Subcutaneous abdominal adipose tissue (tissue), 5 donors: ENCODE results near the gene FBXL4.

Source experiments
- H3K27ac ChIP-seq: one replicate; pipeline ENCODE4 v1.7.0; 2013; ENCODE audit warnings: low read depth, mild to moderate bottlenecking, inconsistent platforms, low read length, moderate library complexity
- H3K27me3 ChIP-seq, 5 donors: one replicate each; pipeline ENCODE4 v1.7.0; 2013; ENCODE audit warnings: low read length in 5 of 5, inconsistent platforms in 1 of 5; ENCODE audit not compliant: control insufficient read depth in 5 of 5, insufficient read depth in 4 of 5
- H3K36me3 ChIP-seq, 5 donors: one replicate each; pipeline ENCODE4 v1.7.0; 2013; ENCODE audit warnings: low read length in 5 of 5; ENCODE audit not compliant: control insufficient read depth in 5 of 5, insufficient read depth in 5 of 5
- H3K4me1 ChIP-seq, 5 donors: one replicate each; pipeline ENCODE4 v1.7.0; 2013; ENCODE audit warnings: low read length in 5 of 5, mild to moderate bottlenecking in 3 of 5, moderate library complexity in 1 of 5; ENCODE audit not compliant: control insufficient read depth in 5 of 5, insufficient read depth in 5 of 5
- H3K4me3 ChIP-seq, 5 donors: one replicate each; pipeline ENCODE4 v1.7.0; 2013; ENCODE audit warnings: low read length in 5 of 5, low read depth in 1 of 5
- H3K9ac ChIP-seq, 5 donors: one replicate each; pipeline ENCODE4 v1.7.0; 2013; ENCODE audit warnings: low read length in 5 of 5, mild to moderate bottlenecking in 4 of 5, moderate library complexity in 3 of 5
- H3K9me3 ChIP-seq, 5 donors: one replicate each; pipeline ENCODE4 v1.7.0; 2013; ENCODE audit warnings: low read length in 5 of 5; ENCODE audit not compliant: control insufficient read depth in 5 of 5
- donor health status: healthy.
- donor health status: healthy.
- donor health status: healthy.
- donor health status: healthy.
- donor health status: healthy.

Gene FBXL4

DNA sequence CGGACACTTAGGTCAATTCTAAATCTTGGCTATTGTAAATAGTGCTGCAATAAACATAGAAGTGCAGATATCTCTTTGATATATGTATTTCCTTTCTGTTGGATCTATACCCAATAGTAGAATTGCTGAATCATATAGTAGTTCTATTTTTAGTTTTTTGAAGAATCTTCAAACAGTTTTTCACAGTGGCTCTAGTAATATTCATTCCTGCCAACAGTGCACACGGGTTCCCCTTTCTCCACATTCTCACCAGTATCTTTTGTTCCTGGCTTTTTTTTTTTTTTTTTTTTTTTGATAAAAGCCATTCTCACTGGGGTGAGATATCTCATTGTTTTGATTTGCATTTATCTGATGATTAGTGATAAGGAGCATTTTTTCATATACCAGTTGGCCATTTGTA, 1.8 kb upstream of the FBXL4 start:
- Histone ChIP-seq H3K36me3 (no peaks in the 10 kb centered on the region), H3K4me3 (no peak overlapping the region), H3K27me3 (no peaks in the 10 kb centered on the region), H3K4me1 (peaks cover 2 to 32% (median 20%) of the 10 kb centered on the region in 5 donors), H3K9me3 (no peaks in the 10 kb centered on the region), H3K9ac (no peak overlapping the region), H3K27ac (no peak overlapping the region)

DNA sequence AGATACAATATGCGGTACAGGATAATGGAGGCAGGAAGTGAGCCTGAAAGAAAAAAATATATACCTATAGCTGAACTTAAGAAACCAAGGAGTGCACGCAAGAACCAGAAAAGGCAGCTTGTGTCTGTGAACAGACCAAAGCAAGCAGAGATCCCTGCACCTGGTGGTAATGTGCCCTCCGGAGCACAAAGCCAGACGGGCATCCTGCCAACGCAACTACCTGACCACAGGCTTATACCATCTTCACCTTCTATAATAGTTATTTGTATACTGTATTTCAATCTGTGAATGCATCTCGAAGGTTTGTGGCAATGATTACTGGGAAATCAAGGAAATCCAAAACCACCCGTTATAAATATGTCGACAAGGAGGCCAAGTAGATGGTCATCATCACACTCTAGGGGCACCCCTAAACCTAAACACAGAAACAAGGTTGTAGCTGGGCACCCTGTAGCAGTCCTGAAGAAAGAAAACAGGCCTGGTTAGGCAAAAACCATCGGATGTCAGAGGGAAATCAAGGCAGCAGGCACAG, 801 bp downstream of the FBXL4 start:
- H3K9me3 ChIP-seq = no peaks in the 10 kb centered on the region
- H3K4me3 ChIP-seq = peak overlapping the region; percentile 84 to 94 (median 92)
- H3K36me3 ChIP-seq = no peaks in the 10 kb centered on the region
- H3K4me1 ChIP-seq = peaks cover 2 to 33% (median 20%) of the 10 kb centered on the region in 5 donors
- no peaks in the 10 kb centered on the region for H3K27me3 ChIP-seq
- peak overlapping the region; percentile 51 for H3K27ac ChIP-seq
- H3K9ac ChIP-seq = peak overlapping the region; percentile 65 to 96 (median 90)

DNA sequence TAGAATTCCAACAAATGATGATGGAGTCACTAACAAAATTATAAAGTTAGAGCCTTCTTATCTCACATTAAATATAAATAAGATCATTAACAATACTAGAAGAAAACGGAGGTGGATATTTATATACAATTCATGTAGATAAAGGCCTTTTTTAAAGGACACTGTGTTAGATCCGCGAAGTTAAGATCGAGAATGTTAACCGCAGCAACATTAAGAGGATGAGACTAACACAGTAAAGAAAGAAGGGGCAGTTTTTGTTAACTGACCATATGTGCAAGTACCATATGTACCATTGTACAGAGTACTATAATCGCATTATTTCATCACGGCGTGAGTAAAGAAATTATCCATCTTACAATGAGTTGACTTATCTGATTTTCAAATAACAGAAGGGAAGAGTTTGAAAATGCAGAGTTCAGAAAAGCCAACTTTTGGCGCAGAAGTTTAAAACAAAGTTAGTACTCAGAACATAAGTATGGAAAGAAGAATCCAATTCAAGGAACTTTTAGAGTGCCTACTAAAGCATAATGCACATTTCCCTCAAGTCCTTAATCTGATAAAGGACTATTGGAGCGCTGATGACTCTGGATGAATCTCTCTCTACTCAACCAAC, 1.4 kb downstream of the FBXL4 start:
- H3K4me3 ChIP-seq = peak overlapping the region; percentile 84 to 94 (median 92)
- H3K36me3 ChIP-seq = no peaks in the 10 kb centered on the region
- no peaks in the 10 kb centered on the region for H3K27me3 ChIP-seq
- H3K9ac ChIP-seq = peak overlapping the region in 4 of 5 donors; percentile 88 to 96 (median 92)
- H3K4me1 ChIP-seq = peaks cover 2 to 33% (median 20%) of the 10 kb centered on the region in 5 donors
- H3K27ac ChIP-seq = no peak overlapping the region
- peaks cover 0 to 2% (median 0%) of the 10 kb centered on the region in 5 donors for H3K9me3 ChIP-seq

- Histone ChIP-seq H3K27ac (no peak overlapping the region), H3K36me3 (no peaks in the 10 kb centered on the region), H3K27me3 (no peaks in the 10 kb centered on the region), H3K9ac (peak overlapping the region in 1 of 5 donors; percentile 46), H3K4me3 (no peak overlapping the region), H3K4me1 (peaks cover 2 to 33% (median 20%) of the 10 kb centered on the region in 5 donors), H3K9me3 (peaks cover 0 to 4% (median 2%) of the 10 kb centered on the region in 5 donors)
These were observed 2.2 kb downstream of the FBXL4 start for GRCh38 chr6:98945311-98946115.

DNA sequence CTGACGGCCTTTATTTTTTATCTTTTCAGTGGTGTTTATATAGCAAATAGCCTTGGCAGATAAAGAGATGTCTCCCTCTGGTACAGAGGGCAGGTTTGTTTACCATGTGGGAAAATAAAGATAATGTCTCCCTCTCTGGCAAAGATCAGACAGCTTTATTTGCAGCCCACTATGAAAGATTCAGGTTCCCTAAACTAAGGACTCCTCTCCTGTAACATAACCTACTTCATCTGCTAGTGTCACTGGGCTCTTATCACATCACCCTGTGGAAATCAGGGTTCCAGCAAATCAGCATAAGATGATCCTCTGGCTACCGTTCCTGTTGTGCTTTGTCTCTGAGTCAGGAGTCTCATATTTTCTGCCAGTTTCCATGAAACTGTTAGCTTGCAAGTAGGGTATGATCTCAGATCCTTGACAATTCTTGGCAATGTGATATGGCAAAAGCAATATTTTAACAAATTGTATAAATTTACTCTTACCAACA, 3.1 kb downstream of the FBXL4 start:
- H3K36me3 ChIP-seq = no peaks in the 10 kb centered on the region
- H3K27ac ChIP-seq = peak overlapping the region; percentile 14
- no peak overlapping the region for H3K4me3 ChIP-seq
- peaks cover 2 to 33% (median 20%) of the 10 kb centered on the region in 5 donors for H3K4me1 ChIP-seq
- no peaks in the 10 kb centered on the region for H3K27me3 ChIP-seq
- peak overlapping the region in 1 of 5 donors; percentile 13 for H3K9ac ChIP-seq
- H3K9me3 ChIP-seq = peaks cover 0 to 11% (median 8%) of the 10 kb centered on the region in 5 donors

- Histone ChIP-seq H3K36me3 (no peaks in the 10 kb centered on the region), H3K27ac (peak overlapping the region; percentile 14), H3K9ac (no peak overlapping the region), H3K4me3 (no peak overlapping the region), H3K27me3 (no peaks in the 10 kb centered on the region), H3K9me3 (peaks cover 0 to 16% (median 12%) of the 10 kb centered on the region in 5 donors), H3K4me1 (peaks cover 2 to 33% (median 20%) of the 10 kb centered on the region in 5 donors)
These were observed 3.6 kb downstream of the FBXL4 start for GRCh38 chr6:98944168-98944567.

DNA sequence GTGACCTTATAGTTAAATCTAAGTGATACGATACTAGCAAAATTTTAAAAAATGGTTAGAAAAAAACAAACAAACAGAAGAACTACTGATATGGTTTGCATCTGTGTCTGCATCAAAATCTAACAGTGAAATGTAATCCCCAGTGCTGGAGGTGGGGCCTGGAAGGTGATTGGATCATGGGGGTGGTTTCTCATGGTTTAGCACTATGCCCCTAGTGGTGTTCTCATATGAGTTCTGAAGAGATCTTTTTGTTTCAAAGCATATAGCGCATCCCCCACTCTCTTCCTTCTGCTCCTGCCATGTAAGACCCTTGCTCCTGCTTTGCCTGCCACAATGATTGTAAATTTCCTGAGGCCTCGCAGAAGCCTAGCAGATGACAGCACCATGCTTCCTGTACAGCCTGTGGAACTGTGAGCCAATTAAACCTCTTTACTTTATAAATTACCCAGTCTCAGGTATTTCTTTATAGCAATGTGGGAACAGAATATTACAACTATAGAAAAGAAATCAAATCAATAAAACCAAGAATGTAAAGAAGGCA, 5.4 kb downstream of the FBXL4 start:
- H3K4me1 ChIP-seq = peaks cover 2 to 29% (median 15%) of the 10 kb centered on the region in 5 donors
- no peak overlapping the region for H3K9ac ChIP-seq
- no peaks in the 10 kb centered on the region for H3K36me3 ChIP-seq
- H3K4me3 ChIP-seq = no peak overlapping the region
- H3K27me3 ChIP-seq = no peaks in the 10 kb centered on the region
- H3K27ac ChIP-seq = no peak overlapping the region
- peaks cover 0 to 18% (median 14%) of the 10 kb centered on the region in 5 donors for H3K9me3 ChIP-seq

- Histone ChIP-seq H3K9ac (no peak overlapping the region), H3K36me3 (no peaks in the 10 kb centered on the region), H3K27ac (no peak overlapping the region), H3K9me3 (peaks cover 0 to 18% (median 14%) of the 10 kb centered on the region in 5 donors), H3K4me3 (no peak overlapping the region), H3K4me1 (peaks cover 2 to 19% (median 5%) of the 10 kb centered on the region in 5 donors), H3K27me3 (no peaks in the 10 kb centered on the region)
These were observed 6.4 kb downstream of the FBXL4 start for GRCh38 chr6:98941319-98941718.

DNA sequence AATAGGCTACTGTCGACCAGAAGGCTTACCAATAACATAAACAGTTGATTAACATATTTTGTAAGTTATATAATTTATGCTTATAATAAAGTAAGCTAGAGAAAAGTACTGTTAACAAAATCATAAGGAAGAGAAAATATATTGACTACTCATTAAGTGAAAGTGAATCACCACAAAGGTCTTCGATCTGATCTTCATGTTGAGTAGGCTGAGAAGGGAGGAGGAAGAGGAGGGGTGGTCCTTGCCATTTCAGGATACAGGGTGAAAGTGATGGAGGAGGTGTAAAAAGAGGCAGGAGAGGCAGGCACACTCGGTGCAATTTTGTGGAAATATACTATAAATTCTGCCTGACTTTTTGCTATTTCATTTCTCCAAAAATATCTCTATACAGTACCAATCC, 10.4 kb downstream of the FBXL4 start:
- no peak overlapping the region for H3K9ac ChIP-seq
- H3K27me3 ChIP-seq = no peaks in the 10 kb centered on the region
- peaks cover 0 to 18% (median 14%) of the 10 kb centered on the region in 5 donors for H3K9me3 ChIP-seq
- peaks cover 0 to 5% (median 0%) of the 10 kb centered on the region in 5 donors for H3K4me1 ChIP-seq
- no peaks in the 10 kb centered on the region for H3K36me3 ChIP-seq
- H3K27ac ChIP-seq = no peak overlapping the region
- H3K4me3 ChIP-seq = no peak overlapping the region
